HG03565 (cell line): ENCODE data around the gene TRIM49B.
"Not testable (repeated sequence)": the region's sequence is repeated elsewhere in the genome, so short reads cannot be mapped to it uniquely, and the experiment has no call there.

Experiments
- ATAC-seq: cut with Tn5 transposase; IDR thresholded peaks from one replicate; pipeline ENCODE4 v1.9.1; 2021; ENCODE audit warnings: mild to moderate bottlenecking, moderate library complexity; ENCODE audit not compliant: unreplicated experiment

TRIM49B gene

GRCh38 chr11:49028523-49028922 lies at the start of gene TRIM49B:
Gene TRIM49B (plus strand): TSS chr11:49028823. CDS start chr11:49031600, 2,777 bp downstream.
- ATAC-seq = not testable (repeated sequence)

- not testable (repeated sequence) for ATAC-seq
Measured at GRCh38 chr11:48983785-48984184, 44.8 kb upstream of the TRIM49B start, which contains the start of gene TRIM51G. Gene TRIM51G (minus strand): TSS chr11:48983885. CDS start chr11:48981695, 2,190 bp downstream.

GRCh38 chr11:49048229-49048628 lies 19.6 kb downstream of the TRIM49B start:
- ATAC-seq = not testable (repeated sequence)

GRCh38 chr11:49049821-49050220 lies 21.2 kb downstream of the TRIM49B start:
- ATAC-seq = not testable (repeated sequence)

- ATAC-seq = not testable (repeated sequence)
Measured at GRCh38 chr11:49059012-49059411, 30.4 kb downstream of the TRIM49B start, which contains the start of gene TRIM64C. Gene TRIM64C (minus strand): TSS chr11:49059112. CDS start chr11:49059112, 0 bp downstream.

- not testable (repeated sequence) for ATAC-seq
Measured at GRCh38 chr11:49069897-49070296, 41.3 kb downstream of the TRIM49B start.
